ENCODE measurements around the gene ZBTB32.

ZBTB32 gene

DNA sequence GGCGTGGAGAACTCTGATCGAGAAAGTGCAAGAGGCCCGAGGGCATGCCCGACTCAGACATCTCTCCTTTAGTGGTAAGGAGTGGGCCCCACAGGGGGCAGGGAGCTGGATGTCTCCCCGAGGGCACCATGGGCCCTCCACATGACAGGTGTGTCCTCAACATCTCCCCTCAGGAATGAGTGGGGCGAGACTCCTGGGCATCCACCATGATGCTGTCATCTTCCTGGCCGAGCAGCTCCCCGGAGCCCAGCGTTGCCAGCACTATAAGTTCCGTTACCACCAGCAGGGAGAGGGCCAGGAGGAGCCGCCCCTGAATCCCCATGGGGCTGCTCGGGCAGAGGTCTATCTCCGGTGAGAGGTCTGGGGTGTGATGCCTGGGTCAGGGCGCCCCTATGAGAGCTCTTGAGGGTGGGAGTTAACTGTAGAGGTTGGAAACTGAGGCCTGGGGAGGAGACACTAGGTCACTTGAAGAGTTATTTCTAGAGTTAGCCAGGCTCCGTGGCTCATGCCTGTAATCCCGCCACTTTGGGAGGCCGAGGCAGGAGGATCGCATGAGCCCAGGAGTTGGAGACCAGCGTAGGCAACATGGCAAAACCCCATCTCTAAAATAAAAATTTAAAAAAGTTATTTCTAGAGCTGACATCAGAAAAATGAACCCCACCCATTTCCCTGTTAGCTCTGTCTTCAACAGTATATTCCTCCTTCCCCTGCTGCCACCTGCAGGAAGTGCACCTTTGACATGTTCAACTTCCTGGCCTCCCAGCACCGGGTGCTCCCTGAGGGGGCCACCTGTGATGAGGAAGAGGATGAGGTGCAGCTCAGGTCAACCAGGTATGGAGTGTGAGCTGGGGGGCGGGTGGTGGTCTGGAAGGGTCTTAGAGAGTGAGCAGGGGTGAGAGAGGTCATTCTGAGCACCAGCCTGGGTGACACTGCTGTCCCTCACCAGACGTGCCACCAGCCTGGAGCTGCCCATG is 32.8 kb downstream of the ZBTB32 start:
- peak; percentile 18 for DNase-seq (ENCODE audit: low spot score)

DNA sequence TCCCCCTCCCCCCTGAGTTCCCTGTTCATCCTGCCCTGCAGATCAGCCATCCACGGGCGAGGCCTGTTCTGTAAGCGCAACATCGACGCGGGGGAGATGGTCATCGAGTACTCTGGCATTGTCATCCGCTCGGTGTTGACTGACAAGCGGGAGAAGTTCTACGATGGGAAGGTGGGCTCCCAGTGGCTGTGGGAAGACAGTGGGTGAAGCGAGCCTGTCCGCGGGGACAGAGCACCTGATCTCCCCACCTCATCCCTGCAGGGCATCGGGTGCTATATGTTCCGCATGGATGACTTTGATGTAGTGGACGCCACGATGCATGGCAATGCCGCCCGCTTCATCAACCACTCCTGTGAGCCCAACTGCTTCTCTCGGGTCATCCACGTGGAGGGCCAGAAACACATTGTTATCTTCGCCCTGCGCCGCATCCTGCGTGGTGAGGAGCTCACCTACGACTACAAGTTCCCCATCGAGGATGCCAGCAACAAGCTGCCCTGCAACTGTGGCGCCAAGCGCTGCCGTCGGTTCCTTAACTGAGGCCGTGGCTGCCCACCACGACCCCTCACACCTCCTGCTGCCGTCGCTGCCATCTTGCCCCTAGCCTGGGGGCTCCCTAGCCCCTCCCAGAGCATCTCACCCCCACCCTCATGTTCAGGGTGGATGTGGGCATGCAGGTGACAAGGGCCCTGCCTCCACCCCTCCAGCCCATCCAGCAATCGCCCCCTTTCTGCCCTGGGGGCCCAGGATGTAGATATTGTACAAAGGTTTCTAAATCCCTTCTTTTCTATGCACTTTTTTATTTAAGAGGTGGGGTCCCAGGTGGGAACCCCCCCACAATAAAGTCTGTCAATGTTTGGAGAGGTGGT is 33.9 kb downstream of the ZBTB32 start:
- no peak for DNase-seq (ENCODE audit: low spot score)

DNA sequence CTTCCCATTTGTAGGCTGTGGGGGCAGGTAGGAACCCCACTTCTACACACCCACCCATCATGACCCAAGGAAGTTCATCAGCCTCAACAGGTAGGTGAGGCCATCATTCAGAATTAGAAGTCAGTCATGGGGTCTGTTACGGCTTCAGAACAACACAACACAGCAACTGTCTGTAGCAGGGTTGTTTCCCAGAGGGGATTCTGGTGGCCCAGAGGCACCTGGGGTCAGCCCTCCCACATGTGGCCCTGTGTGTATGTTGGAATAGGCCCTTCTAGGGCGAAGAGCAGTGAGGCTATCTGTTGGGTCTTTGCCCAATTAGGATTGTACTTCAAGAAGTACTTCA is 34.5 kb downstream of the ZBTB32 start:
- DNase-seq (ENCODE audit: low spot score): no peak

DNA sequence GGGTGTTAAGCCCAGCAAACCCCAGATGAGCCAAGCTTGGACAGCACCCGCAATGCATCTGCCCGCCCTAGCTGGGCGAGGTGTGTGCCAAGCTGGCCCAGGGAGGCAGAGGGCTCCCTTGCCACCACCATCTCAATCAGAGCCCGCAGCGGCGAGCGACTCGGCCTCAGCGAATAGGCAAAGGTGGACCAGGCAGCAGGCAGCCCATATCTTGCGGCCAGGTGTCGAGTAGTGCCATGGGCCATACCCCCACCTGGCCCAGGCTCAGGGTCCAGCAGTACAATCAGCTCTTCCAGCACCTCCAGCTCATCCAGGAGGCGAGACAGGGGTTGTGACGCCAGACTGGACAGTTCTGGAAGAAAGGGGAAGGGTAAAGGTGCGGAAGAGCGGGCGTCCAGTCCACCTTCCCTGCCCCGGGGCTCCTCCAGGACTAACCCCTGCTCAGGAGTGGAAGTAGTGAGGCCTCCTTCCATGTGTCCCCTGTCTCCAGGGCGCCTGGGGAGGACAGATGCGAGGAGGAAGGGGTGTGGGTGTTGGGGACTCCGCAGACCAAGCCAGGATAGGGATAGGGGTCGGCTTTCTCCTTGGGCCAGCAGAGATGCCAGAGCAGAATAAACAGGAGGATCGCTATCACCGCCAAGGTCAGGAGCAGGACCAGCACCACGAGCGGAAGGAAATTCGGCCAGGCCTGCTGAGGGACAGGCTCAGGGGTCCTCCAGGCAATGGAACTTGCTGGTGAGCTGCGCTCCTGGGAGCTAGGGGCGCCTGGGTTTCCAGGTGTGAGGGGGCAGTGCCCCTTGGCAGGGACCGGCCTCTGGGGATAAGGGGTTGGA is 35.1 kb downstream of the ZBTB32 start:
- DNase-seq (ENCODE audit: low spot score): no peak

DNA sequence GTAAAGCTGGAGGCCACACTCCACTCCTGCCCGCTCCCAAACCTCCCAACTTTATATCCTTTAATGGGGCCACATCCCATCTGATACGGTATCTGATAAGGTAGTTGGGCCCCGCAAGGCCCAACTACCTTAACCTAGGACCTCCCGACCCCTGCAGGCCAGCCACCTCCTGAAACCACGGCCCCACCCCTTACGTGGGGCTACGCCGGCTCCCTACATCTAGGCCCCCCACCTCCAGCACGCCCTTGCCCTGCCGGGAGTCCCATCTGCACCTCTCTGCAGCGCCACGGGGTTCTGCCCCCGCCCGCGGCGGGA is 35.7 kb downstream of the ZBTB32 start:
- no peak for DNase-seq (ENCODE audit: low spot score)

DNA sequence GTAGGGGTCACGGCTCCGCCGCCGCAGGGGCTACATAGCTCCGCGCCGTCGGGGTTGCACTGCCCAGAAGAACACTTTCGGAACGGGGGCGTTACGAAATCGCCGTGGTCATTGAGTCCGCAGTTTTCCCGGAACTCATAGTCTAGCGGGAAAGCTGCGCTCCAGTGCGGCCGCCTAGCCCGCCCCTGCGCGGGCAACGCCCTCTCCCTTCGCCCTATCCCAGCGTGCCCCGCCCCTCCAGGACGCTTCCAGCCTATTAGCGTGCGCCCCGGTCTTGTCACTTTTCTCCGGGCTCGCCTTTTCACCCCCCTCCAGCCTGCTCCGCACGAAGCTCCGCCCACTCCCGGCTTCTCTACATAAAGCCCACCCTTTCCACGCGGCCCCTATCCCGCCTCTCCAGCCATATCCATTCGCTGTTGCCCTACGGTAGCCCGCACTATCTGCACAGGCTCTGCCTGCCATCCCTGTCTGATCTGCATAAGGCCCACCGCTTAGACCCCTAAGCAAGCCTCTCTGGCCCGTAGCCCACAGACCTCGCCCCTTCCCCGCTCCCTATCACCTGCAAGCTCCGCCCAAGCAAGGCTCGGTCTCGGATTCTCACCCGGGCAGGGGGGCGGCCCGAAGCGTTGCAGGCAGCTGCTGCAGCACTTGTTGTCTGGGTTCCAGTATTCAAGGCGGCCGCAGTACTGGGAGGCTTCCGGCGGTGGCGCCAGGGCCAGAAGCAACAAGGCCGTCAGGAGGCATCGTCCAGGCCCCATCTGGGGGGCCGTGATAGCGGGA is 36.3 kb downstream of the ZBTB32 start:
- peak; percentile 95 for DNase-seq (ENCODE audit: low spot score)

DNA sequence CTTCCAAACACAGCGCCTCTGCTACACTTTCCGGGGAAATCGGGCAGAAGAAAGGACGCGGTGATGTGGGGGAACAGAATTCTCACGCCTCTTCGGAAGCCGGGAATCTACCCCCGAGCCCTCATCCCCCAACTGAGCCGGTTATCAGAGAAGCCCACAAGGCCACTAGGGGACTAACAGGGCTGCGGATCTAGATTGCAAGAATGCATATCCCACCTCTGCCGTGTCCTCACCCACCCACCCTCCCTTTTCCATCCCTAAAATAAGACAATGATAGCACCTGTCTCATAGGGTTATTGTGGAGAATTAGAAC is 36.8 kb downstream of the ZBTB32 start:
- no peak for DNase-seq (ENCODE audit: low spot score)

DNA sequence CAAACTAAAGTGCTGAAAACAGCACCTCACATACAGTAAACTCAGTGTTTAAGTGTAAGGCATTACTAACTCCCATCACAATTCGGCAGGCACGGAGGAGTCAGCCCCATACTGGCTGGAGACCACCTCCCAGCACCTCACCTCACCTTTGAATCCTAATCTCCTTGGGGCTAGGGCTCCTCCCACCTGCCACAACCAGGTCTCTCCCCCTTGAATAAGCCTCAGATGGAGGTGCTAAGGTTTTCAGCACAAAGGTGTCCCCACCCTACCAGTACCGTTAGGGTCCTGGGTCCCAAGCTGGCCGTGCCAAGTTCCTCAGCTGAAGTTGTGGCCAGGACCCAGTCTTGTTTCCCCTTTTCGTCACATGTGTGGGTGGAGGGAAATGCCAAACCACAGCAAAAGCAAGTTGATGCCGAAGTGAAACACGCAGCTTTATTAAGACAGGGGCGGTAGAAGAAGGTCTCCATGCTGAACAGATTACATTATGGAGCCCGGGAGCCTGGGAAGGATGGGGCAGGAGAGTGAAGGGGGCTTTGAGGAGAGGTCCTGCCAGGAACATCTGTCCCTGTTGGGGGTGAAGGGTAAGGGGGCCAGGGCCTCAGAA is 37.9 kb downstream of the ZBTB32 start, which contains the start of gene IGFLR1:
TSS of gene IGFLR1 (minus strand) at position 332 of the 604 bp plus-strand sequence. CDS start 1,272 bp downstream, outside the sequence.
- no peak for DNase-seq (ENCODE audit: low spot score)

DNA sequence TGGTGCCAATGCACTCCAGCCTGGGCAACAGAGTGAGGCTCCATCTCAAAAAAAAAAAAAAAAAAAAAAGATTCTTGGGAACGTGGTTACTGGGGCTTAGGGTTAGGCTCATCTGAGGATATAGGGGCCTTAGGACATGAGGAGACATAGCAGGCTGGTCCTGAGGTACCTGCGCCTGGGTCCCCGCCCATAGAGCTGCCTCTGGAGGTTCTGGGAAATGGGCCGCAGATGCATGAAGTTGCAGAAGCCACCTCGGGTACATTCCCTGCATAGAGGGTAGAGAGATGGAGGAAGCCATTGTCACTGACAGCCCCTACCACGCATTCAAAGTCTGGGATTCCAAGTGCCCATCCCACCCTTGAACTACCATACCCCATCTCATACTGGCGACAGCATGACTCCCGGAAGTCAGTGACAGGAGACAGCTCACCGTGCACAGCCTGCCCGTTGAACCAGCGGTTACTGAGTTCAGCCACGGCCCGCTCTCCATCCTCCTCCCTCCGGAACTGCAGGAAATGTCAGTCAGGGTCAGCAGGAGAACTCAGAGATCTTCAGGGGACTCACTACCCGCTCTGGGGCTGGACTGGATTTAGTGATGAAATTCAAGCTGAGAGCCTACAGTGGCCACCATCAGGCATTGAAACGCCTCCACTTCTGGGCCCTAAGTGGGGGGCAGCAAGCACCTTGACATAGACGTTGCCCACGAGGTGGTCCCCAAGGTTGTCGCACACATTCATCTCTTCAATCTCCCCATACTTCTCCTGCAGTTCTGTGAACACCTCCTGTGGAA is 39.5 kb downstream of the ZBTB32 start:
- DNase-seq (ENCODE audit: low spot score): no peak

DNA sequence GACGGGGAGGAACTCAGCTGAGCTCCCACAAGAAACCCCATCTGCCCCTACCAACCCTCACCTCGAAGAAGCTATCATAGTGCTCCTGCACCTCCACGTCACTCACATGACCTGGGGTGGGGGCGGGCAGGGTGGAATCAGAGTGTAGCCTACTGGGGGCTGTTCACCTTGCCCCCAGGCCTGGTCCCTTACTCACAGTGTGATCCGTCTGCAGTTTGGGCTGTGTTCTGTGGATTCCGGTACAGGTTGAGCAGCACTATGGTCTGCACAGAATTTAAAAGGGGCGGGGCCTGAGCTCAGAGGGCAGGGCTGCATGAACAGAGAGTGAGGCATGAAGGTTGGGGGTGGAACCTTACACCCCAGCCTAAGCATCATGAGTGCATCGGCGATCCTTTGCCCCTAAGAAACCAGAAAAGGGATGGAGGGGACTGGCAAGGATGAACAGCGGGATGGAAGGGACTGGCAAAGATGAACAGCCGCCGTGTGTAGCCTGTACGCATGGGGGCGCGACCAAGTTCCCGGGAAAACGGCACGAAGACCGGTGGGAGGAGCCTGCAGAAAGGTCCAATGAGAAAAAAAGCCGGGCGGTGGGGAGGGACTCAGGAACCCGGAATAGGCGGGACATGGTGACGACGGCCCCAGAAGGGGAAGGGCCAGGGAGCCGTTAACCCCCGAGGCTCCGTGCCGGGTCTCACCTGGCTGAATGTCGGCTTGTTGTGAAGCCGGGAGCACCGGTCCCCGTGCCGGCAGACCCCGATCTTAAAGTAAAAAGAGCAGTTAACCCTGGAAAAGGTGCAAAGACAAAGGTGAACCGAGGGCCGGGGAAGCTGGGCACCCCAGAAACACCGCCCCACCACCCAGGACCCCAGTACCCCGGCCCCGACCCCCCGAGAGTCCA is 40.3 kb downstream of the ZBTB32 start:
- peak; percentile 95 for DNase-seq (ENCODE audit: low spot score)

DNA sequence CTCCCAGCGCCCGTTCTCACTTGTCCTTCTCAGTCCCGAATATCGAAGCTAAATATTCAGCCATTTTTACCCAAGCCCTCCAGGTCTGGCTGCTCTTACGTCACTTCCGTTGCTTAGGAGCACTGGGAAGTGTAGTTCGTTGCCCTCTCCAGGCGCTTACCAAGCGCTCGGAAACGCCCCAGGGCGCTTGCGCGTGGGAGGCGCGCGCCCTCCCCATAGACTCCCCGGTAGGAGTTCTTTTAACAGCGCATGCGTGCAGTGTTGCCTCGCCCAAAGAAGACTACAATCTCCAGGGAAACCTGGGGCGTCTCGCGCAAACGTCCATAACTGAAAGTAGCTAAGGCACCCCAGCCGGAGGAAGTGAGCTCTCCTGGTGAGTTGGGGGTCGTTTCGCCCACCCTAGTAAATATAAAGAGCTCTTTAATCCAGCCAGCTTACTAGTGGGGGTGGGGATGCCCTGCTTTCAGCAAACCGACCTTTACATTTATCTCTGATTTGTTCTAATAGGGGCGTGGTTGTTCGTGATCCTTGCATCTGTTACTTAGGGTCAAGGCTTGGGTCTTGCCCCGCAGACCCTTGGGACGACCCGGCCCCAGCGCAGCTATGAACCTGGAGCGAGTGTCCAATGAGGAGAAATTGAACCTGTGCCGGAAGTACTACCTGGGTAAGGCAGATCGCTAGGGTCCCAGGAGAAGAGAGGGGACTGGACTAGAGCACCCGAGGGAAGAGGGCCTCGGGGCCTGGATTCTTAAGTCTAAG is 41.1 kb downstream of the ZBTB32 start, which contains the start of the genes PSENEN and U2AF1L4:
TSS of gene PSENEN (plus strand) at position 324 of the 759 bp plus-strand sequence. CDS start at position 604, 280 bp downstream.
TSS of gene U2AF1L4 (minus strand) at position 91 of the 759 bp plus-strand sequence. CDS start at position 64, 27 bp downstream.
- peak; percentile 99 for DNase-seq (ENCODE audit: low spot score)

DNA sequence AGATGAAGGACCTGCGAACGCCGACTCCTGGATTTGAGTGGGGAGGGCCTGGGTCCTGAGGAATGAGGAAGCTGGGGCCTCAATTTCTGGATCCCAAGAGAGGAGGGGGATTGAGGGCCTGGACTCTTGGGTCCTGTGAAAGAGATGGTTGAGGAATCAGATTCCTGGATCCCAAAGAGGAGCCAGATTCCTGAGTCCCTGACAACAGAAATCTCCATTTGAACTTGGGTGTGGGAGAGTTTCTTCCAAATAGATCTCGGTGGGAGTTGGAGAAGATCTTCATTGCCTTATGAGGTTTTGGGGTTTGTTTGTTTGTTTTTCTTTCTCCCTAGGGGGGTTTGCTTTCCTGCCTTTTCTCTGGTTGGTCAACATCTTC is 41.7 kb downstream of the ZBTB32 start:
- no peak for DNase-seq (ENCODE audit: low spot score)

DNA sequence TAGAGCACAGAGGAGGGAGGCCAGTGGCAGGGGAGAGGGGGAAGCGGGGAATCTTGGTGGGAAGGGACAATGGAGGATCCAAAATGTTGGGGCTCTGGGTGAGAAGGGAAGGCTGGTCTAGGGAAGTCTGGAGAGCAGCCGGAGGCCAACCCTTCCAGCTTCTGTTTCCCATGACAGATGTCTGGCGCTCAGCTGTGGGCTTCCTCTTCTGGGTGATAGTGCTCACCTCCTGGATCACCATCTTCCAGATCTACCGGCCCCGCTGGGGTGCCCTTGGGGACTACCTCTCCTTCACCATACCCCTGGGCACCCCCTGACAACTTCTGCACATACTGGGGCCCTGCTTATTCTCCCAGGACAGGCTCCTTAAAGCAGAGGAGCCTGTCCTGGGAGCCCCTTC is 42.2 kb downstream of the ZBTB32 start:
- DNase-seq (ENCODE audit: low spot score): no peak

DNA sequence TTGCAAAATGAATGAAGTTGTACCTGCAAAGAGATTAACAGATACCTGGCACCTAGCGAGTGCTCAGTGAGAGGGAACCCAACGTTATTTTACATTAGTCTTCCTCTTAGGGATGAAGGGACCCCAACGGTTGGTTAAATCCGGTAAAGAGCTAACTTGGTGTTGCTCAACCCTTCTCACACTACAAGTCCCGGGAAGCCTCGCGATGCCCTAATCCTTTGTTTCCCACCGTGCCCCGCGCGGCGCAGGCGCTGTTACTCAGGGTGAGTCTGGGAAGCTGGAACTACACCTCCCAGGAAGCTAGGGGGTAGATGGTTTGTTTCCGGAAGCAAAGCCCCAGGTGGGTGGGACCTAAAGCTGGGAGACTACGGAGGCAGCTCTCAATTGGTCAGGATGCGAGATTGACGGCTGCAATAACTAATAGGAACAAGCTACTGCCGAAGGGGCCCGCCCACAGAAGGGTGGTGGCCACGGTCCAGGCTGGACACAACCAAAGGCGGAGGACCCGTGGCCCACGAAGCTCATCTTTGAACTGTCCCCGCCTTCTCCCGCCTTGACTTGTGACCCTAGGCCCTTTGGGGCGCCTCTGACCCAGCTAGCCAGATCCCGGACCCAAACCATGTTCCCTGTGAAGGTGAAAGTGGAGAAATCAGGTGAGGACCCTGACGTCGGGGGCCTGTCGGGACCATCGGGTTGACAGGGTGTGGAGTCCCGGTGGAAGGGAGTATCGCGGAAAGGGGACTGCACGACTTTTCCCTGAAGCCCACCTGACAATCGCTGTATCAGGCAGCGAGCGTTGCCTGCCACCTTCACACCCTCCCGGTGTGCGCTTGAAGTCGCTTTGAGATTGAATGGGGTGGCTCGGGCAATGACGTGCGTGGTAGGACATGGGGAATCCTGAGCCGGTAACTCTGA is 44.0 kb downstream of the ZBTB32 start, which contains the start of gene LIN37:
TSS of gene LIN37 (plus strand) at position 471 of the 915 bp plus-strand sequence. CDS start at position 620, 149 bp downstream.
- peak; percentile 99 for DNase-seq (ENCODE audit: low spot score)

DNA sequence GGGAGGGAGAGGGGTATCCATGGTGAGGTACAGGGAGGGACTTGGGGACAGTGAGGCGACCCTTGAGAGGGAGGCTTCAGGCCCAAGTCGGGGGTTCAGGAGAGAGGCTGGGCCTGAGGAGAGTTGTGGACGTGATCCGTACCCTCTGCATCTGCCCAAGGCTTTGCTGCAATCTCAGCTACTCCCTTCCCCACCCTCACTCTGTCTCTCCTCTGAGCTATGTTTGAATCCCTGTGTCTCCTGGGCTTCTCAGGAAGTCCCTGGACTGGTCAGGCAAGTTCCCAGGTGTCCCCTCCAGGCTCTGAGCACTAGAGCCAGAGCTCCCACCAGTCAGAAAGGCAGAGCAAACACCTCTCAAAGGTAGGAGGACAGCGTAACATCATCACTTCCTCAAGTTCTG is 45.8 kb downstream of the ZBTB32 start:
- no peak for DNase-seq (ENCODE audit: low spot score)

DNA sequence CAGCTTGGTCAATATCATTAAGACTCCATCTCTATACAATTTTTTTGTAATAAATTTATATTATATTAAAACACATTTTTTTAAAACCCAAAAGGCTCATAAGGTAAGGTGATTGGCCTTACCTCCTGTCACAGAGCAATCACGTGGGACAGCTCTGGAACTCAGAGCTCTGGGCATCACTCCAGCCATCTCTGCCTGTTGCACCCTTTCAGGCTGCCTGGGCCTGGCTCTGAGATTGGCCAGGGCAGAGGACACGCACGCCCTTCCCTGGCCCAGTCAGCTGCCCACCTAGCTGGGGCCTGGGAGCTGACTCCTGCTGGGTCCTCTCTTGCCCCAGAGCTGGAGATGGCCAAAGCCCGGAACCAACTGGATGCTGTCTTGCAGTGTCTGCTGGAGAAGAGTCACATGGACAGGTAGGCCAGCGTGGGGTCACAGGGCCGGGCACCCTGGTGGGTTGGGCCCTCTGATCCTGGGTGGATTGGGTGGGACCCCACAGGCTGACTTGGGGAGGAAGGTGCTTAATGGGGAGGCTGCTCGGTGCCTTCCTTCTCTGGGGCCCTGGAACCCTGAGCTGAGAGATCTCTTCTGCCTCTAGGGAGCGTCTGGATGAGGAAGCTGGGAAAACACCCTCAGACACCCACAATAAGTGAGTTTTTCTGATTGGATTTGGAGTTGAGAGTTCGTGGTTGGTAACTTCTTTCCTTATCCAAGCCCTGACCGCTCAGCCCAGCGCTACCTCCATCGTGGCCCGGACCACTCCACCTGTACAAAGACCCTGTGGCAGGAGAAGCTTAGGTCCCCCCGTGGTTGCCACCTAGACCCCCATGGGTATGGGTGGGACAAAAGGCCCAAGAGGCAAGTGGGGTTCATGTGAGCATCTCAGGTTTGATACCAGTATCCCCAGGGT is 47.7 kb downstream of the ZBTB32 start:
- no peak for DNase-seq (ENCODE audit: low spot score)
